CD4-positive, alpha-beta T cell treated with Interleukin-1 beta for 1 hour (primary cell): Measurements from ENCODE around the gene ADCY5.

Experiments
- DNase-seq, 2 donors: peaks; one replicate each; pipeline ENCODE4 v3.0.0-alpha.2; 2020 to 2022

ADCY5 gene

DNA sequence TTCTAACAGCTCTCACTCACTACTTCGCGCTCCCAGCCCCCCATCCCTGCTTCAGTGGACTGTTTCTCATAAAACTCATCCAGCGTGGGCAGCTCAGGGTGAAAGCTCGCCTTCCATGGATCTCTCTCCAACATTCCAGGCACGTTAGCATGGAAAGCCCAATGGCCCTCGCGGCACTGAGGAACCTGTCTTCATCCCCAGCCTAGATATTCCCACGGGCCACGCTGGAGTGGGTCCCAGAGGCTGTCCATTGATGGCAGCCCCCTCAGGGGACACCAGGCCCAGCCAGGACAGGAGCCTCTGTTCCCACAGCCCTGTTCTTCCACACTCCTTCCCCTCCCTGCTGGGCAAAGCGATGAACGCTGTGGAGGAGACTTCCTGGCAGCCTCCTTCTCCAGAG is 126.0 kb downstream of the ADCY5 start:
- no peak for DNase-seq

DNA sequence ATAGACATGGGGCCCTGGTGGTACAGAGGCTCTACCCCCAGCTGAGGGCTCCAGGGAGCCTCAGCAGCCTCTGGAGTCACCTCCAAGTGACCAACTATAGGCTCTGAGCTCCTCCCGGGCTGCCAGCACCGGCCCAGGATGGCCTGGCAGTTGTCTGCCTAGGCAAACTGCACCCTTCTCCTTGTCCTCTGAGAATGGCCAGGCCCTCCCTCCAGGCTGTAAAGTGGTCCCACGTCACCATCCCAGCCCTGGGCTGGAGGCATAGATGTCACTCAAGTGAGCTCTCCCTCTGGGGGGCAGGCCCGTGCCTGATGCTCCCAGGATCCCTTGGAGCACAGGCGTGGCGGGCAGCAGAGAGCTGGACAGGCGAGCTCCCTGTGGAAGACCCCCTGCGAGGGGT is 127.1 kb downstream of the ADCY5 start:
- DNase-seq, result no peak

DNA sequence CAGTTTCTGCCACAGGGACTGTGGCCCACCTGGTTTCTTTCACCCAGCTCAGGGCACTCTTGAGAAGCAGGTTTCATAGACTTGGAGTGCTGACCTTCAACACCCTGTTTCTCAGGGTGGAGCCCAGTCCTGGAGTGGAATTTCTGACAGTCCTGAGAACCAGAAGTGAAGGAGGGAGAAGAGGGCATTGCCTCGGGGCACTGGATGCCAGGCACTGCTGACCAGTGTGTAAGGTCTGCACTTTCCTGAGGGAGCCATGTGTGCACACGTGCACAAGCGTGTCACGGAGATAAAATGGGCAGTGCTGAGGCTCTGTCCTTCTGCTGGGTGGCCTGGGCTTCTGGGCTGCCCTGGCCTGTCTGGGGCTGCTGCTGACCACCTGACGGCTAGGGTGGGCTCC is 128.7 kb downstream of the ADCY5 start:
- DNase-seq, result no peak

DNA sequence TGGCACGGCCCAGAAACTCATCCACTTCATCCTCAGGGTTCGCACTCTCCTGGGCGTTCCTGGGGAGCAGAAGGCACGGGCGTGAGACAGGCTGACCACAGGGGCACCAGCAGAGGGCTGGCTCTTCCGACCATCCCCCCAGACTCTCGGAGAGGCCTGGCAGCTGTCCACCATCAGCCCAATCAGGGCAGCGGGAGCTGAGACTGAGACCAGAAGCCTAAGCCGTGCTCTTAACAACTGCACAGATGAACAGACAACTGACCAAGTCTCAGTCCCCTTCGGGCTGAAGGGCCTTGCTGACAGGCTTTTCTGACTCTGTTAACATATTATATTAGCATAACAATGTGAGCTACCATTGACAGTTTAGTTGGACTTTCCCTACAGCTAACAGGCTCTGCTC is 129.1 kb downstream of the ADCY5 start:
- DNase-seq, result no peak

DNA sequence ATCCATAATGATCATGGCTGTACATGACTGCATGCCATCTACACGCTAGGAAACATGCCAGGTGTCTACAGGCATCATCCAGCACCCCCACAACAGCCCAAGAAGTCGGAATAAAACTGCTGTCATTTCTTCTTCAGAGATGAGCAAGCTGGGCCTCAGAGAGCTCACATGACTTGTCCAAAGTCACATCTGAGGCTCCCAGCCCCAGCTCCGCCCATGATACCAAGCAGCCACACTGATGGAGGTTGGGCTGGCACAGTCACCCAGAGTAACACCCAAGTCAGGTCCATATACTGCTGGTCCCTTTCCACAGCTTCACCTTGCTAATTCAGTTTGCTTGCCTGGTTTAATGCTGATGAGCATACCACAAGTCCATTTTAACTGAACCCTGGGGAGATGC is 130.5 kb downstream of the ADCY5 start:
- no peak for DNase-seq

DNA sequence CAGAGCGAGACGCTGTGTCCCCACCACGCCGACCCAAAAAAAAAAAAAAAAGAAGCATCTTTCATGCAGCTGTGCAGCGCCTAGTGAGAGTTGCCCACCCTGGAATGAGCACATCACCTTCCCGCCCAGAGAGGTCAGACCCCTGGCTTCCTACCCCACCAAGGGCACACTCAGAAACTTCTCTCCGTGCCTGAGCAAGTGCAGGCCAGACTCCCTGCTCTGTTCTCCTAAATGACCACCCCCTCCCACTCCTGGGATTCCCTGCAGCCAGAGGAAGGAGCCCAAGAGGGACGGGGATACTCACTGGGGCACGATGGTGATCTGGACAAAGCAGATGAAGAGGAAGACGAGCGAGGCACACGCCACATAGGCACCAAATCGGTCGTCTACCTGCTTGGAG is 131.2 kb downstream of the ADCY5 start:
- no peak for DNase-seq

DNA sequence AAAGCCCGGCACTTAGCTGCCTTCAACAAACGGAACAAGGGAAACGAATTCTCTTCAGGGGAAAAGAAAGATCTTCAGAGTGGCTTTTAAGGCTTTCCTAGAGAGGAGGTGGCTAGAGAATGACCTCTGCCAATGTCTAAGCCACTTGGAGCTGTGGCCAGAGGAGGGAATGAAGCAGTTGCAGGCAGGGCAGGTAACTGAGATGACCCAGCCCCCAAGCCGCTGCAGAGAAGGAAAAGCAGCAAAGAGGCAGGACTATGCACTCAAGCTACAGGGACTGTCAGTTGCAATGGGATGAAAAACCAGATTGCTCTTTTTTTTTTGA is 133.7 kb downstream of the ADCY5 start:
- no peak for DNase-seq

DNA sequence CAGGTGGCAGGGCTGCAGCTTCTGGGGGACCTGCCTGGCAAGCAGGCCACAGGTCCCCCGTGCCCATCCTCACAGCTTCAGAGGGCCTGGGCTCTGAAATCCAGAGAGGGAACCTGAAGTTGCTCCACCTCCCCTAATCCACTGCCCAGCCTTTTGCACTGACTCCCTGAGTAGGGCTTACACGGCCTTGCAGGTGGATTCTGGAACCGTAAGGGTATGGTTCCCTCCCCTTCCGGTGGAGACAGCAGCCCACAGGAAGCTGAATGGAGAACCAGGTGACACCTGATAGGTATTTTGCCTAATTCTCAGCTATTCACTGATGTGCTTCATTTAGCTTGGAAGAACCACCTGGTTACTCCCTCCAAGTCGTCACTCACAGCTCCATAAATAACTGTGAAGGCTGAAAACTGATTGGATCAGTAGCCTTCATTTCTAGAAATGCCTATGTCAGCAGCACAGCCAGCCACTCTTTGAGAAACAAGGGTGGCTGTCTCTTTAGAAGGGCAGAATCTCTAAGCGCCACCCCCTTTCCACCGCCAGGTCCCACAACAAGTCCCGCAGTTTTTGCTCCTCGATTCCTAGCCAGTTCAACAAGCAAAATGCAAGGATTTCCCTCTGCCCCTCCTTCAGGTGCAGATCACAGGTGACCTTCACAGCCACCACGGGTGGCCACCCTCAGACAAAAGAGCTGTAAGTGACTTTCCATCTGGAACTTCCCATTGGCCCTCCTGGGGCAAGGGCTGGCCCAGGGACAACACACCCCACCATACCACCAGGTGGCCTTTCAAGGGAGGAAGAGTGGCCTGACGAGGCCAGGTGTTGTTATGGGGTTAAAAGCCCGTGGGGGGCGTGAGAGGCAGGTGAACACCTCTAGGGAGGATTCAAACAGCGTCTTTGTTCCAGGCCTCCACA is 134.3 kb downstream of the ADCY5 start:
- DNase-seq, result no peak

DNA sequence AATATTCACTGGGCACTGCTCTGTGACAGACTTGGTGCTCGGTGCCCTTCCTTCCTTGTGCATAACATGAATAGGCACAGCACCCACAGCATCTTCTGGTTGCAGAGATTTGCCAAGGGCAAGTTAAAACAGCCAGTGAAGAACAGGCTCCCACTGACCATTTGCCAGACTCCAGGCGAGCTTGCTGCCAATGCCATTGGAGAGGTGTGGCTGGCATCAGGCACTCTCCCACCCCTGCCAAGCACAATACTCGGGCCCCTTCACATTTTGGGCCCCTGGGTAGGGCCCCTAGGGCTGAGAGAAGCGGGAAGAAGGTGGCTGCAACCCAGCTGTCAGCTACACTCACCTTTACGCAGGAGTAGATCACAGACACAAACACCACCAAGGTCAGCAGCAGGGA is 135.0 kb downstream of the ADCY5 start:
- DNase-seq, result no peak

DNA sequence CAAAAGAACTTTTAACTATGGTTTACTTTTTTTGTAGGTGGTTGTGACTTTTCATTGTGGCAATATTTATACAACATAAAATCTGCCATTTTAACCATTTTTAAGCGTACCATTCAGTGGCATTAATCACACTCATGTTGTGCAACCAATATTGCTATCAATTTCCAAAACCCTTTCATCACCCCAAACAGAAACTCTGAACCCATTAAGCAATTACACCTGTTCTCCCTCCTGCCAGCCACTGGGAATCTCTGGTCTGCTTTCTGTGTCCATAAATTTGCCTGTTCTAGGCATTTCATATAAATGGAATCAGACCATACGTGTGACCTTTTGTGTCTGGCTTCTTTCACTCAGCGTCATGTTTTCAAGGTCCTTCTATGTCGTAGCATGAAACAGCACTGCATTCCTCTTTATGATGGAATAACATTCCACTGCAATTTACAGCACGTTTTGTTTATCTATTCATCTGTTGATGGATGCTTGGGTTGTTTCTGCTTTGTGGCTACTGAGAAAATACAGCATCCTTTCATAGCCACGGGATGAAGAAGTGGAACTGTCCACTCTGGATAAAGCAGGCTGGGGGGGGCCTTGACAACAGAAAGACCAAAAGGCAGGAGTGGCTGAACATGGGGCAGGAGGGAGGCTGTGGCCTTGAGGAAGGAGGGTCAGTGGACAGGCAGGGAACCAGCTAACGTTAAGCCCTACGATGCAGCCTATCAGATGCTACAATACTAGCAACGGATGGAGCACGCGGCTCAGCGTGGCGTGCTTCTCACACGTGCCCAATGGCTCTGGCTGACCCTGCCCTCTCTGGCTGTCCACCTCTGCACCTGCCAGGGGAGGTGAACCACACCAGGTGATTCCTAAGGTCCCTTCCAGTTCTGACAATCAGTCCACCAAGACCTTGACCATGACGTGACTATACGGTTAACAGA is 136.3 kb downstream of the ADCY5 start:
- no peak for DNase-seq

DNA sequence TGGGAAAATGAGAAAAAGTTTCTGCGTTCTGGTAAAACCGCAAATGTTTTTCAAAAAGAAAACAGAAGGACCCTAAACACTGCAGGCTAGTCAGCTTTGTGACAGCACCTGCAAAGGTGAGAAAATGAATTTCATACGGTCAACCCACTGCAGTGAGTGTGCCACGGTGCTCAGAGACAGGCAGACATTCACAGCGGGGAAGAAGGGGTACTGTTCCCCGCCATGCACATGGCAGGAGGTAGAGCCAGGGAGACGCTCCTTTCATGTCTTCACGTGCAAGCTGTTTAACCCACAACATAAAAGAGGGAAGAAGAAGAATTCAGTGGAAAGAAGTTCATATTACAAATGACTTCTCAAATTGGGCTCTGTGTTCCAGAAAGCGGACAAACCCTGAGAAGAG is 137.7 kb downstream of the ADCY5 start:
- no peak for DNase-seq

DNA sequence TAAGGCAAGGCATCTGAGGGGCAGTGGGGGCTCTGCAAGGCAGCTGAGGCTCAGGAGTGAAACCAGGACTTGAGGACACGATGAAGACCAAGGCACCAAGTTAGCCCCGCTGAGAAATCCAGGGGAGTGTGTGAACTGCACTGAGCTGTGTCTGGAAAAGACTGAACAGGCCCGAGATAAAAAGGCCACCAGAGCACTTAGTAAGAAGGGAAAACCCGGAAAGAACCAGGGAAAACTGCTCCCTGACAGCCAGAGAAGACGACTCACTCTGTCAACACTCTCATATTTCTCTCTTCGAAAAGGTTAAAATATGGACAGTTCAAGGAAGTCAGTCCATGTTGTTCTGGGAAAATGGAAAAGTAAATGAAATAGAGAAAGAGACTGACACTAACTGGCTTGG is 138.1 kb downstream of the ADCY5 start:
- no peak for DNase-seq

DNA sequence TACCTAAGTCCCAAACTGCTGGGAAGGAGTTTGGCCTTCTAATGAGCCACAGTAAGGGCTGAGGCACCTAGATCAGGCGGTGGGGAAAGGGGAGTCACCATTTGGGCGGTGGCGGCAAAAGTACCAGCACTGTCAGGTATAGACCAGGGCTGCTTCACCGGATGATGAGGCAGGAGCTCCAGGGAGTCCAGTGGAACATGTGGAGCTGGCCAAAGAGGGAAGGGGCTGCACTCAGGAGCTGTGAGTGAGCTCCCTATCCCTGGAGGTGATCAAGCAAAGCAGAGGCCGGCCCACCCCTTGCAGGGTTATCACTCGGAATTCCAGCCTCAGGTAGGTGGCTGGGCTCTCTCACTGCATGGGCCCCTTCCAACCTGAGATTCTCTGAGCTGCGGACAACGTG is 138.7 kb downstream of the ADCY5 start:
- no peak for DNase-seq

DNA sequence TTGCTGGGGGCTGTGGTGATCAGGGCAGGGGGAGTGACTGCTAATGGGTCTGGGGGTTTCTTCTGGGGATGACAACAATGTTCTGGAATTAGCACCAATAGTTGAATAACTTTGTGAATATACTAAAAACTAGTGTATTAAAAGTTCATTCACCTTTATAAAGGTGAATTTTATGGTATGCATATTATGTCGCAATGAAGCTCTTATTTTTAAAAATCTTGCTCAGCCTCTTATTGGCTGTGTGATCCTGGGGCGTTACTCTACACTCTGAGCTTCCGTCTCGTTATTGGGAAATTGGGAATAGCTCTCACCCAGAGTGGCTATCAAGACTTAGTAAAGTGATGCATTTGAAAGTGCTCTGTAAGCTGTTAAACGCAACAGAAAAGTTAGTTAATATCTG is 141.8 kb downstream of the ADCY5 start:
- no peak for DNase-seq

DNA sequence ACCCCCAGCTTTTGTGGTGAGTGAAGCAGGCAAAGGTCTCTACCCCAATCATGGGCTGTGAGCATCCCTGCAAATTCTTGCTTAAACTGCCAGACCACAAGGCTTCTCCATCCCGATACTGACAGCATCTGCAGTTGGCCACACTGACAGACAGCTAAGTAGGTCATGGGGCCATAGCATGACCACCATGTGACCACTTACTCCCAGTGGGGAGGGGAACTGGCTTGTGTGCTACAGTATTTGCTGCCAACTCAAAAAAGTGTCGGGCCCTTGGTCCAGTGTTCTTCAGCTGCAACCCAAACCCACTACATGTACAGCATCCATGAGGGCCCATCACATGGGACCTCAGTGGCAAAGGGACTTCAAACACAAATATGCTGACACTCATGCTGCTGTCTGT is 143.7 kb downstream of the ADCY5 start:
- no peak for DNase-seq

DNA sequence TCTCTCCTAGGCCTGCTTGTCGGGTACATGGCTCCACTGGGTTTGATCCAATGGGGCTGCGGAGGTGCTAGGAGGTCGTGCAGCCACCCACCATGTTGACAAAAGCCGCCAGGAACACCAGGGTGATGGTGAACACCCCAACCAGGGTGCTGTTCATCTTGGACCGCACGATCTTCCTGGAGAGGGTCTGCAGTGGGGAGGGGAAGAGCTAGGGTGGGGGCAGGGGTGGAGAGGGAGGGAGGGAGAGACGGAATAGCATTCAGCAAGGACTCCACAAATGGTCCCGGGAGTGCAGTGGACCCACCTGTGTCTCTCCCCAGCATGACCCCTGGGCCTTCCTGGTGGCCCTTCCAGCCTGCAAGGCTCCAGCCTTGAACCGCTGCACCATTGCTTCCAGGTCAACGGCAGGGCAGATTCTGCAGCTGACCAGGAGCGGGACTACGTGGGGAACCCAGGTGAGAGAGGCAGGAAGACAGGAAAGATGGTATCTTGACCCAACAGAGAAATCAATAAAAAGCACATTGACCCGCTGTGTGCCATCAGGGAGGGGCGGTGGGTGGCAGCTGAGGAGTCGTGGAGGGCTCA is 144.8 kb downstream of the ADCY5 start:
- no peak for DNase-seq

DNA sequence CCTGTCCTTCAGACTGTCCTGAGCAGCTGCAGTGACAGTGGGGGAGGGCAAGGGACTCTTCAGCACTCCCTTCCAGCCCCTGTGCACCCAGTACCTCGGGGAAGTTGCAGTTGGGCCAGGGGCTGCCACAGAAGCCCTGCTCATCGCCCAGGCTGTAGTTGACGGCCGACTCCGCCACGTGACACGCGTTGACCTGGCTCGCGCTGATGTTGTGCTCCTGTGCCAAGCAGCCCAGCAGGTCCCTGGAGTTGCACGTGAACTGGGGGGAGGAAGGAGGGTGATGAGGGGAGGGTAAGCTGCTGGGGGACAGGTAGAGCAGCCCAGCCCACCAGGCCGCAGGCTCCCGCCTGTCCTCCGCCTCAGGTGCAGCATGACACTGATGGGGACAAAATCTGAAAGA is 145.9 kb downstream of the ADCY5 start:
- DNase-seq, result no peak

DNA sequence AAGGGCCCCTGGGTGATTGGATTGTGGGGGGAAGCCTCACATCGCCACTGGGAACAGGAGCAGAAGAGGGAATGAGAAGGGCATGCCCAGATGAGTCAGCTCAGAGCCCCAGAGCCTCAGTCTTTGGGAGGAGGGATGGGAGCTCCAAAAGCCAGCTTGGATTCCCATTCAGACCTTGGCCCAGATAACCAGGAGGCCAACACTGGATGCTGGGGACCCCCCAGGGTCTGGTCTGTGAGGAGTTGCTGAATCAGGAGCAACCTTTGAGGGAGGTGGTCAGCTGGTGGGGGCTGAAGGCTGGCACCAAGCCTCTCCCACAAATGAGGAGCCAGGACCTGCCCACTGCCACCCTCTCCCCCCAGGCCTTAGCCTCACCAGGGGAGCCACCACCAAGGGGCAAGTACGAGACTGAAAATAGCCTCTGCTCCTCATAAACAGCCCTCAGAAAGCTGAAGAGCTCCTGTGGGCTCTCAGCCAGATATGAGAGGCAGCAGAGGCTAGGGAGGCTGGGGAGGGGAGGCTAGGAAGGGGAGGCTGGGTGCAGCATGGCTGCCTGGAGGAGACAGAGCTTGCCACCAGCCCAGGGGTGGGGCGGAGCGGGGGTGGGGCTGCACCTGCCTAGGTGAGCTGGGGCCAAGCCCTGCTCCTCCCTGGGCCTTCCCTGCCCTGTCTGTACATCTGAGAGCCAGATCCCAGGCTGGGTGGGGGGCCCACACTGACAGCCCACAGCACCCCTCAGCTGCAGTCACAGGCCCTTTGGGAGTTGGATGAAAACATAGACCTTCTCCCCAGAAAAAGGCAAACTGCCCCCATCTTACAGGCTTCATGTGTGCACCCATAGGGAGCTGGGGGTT is 147.3 kb downstream of the ADCY5 start:
- DNase-seq, result no peak

DNA sequence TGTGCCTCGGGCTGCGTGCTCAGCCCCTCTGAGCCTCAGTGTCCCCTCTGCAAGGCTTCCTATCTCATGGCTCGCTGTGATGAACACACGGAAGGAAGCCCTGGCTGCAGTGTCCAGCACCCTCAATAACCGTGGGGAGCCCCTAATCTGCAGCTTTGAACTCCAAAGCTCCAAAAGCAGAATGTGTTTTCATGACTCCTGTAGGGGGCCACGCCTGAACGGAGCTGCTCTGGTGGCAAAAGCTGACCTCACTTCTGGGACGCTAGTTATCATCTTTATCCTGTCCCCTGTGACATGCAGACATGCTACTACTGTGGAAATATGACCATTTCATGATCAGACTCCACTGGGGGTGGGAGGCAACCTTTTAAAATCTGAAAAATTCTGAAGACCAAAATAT is 148.3 kb downstream of the ADCY5 start:
- no peak for DNase-seq

DNA sequence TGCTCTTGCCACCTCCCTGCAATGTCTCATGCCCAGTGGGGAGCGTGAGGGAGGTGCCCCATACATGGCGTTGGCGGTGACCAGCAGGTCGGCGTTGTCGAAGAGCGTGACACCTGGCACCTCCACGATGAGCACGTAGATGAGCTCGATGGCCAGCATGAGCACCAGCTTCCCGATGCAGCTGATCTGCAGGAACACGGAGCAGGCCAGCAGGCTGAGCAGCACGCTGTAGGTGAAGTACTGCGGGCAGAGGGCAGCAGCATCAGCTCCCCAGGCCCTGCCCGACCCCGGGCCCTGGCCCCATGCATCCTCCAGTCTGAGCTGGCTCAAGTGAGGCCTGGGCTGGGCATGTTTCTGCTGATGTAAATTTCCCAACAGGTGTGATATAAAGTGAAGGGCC is 148.8 kb downstream of the ADCY5 start:
- no peak for DNase-seq

DNA sequence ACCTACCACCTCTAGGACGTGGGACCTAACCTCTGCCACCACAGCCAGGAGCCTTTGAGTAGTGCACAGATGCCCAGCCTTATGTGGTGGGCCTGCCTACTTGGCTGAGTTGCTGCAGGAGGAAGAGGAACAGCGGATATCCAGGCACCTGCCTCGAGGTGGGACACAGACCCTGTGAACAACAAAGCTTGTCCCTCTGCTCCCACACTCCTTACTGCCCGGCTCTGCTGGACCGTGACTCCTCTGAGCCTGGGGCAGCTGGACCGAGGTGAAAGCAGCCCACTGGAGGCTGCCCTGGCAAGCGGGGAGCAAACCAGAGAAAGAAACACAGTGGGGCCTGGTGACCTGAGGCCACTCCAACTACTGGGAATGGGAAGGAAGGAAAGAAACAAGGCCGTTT is 149.3 kb downstream of the ADCY5 start:
- DNase-seq, result no peak

DNA sequence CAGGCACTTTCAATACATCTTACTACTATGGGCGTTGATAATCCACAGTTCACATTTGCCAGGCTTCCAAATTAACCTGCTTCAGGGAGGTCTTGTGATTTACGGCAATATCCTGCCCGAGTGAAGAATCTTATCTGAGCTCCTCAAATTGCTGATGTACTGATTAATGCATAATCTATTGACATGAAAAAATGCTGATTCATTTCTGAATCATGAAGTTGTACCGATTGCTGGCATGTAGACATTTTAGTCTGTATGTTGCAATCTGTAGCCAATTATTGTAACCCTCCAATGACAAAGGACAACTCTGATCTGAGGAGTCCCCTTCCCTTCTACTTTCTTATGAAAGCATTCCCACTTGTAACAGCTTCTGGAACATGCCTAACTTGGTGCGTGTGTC is 150.0 kb downstream of the ADCY5 start:
- no peak for DNase-seq

DNA sequence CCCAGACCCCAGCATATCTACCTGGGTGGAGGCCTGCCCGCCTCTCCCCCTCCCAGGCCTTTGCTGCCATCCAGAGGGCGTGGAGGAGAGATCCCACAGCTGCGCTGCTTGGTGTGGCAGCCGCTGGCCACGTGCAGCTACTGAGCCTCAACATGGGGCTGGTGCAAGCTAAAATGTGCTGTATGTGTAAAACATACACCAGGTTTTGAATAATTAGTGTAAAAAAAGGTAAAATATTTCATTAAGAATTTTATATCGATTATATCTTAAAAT is 151.3 kb downstream of the ADCY5 start:
- DNase-seq, result no peak
